Panc1 (cell line): ENCODE measurements around the gene ISLR2. TPM values are rescaled to one million over a fixed set of nuclear protein-coding genes. Genes with fewer than 3 reads are reported as not detected.

ENCODE experiments used
- ATAC-seq: fragments of 200-7000 bp; cut with Tn5 transposase; 2 replicates; pipeline ENCODE4 v1.9.1; 2020; ENCODE audit warnings: mild to moderate bottlenecking, moderate library complexity
- BruUV-seq: library from RNA; stranded (reverse); fragments of 400-500 nt; replicated peaks from 2 replicates; lab custom pipeline; 2021; lab: Mats Ljungman, UMichigan
- CTCF ChIA-PET: fragments of 300-600 bp; sonication (Branson Sonifier 250); formaldehyde crosslinking; loops from one replicate; lab custom pipeline; 2022; ENCODE audit warnings: antibody characterized with exemption; lab: Charles Lee
- POLR2A ChIA-PET: fragments of 300-600 bp; sonication (Branson Sonifier 250); formaldehyde crosslinking; loops from one replicate; lab custom pipeline; 2022; ENCODE audit warnings: antibody characterized with exemption; lab: Charles Lee
- DNase-seq: peaks from one replicate; pipeline ENCODE4 v3.0.0-alpha.2; 2010; ENCODE audit warnings: low read depth, low spot score
- H3K27ac ChIP-seq: 2 replicates; pipeline ENCODE4 v1.5.1; 2011; ENCODE audit warnings: mild to moderate bottlenecking, low read length, inconsistent platforms
- H3K27me3 ChIP-seq: fragments of 200-500 bp; sonication (Bioruptor generic); 2 replicates; pipeline ENCODE4 v1.6.0; 2014; ENCODE audit warnings: low read length, inconsistent platforms; ENCODE audit not compliant: control insufficient read depth, insufficient read depth
- H3K36me3 ChIP-seq: fragments of 200-500 bp; sonication (Bioruptor generic); 2 replicates; pipeline ENCODE4 v1.5.1; 2014; ENCODE audit warnings: inconsistent platforms, mild to moderate bottlenecking, low read length, moderate library complexity; ENCODE audit not compliant: control insufficient read depth, insufficient read depth
- H3K4me1 ChIP-seq: 2 replicates; pipeline ENCODE4 v1.5.1; 2011; ENCODE audit warnings: inconsistent platforms, mild to moderate bottlenecking, low read length, moderate library complexity; ENCODE audit not compliant: control insufficient read depth, insufficient read depth
- H3K4me3 ChIP-seq, 2 experiments: 2 replicates each; pipeline ENCODE4 v1.5.1; 2011 to 2012; ENCODE audit warnings: low read depth in 2 of 2, low read length in 2 of 2, mild to moderate bottlenecking in 2 of 2, inconsistent platforms in 1 of 2, moderate library complexity in 1 of 2
- H3K9me3 ChIP-seq: fragments of 200-500 bp; sonication (Bioruptor generic); 2 replicates; pipeline ENCODE4 v1.5.1; 2014; ENCODE audit warnings: low read depth, mild to moderate bottlenecking, inconsistent platforms, low read length, moderate library complexity; ENCODE audit not compliant: control insufficient read depth, insufficient read depth
- CTCF ChIP-seq: fragments of 450-650 bp; IDR thresholded peaks from 2 replicates; pipeline ENCODE4 v1.5.1; 2017; ENCODE audit warnings: mild to moderate bottlenecking
- POLR2AphosphoS5 ChIP-seq: IDR thresholded peaks from 2 replicates; pipeline ENCODE4 v1.6.1; 2012; ENCODE audit warnings: mild to moderate bottlenecking, low read depth, low read length, moderate library complexity
- SIN3A ChIP-seq: IDR thresholded peaks from 2 replicates; pipeline ENCODE4 v1.6.1; 2012; ENCODE audit warnings: low read depth, mild to moderate bottlenecking, low read length, moderate library complexity, borderline replicate concordance; ENCODE audit not compliant: insufficient read depth
- TCF7L2 ChIP-seq: IDR thresholded peaks from 2 replicates; pipeline ENCODE4 v1.6.1; 2011; ENCODE audit warnings: mild to moderate bottlenecking, low read depth, low read length, inconsistent platforms
- in situ Hi-C: cut with HindIII; loops from 2 replicates; pipeline ENCODE4 v1.10.0; 2016; ENCODE audit warnings: low sequenced_read_pairs, low pct_unique_long_range_greater_than_20kb
- intact Hi-C: fragments of 100-400 bp; cut with micrococcal nuclease; formaldehyde crosslinking; loops from one replicate; pipeline ENCODE4 v1.10.0; 2022; ENCODE audit not compliant: unreplicated experiment
- total RNA-seq: library from RNA; stranded (reverse); gene quantifications from one replicate; pipeline ENCODE4 v1.2.1, GENCODE V29; 2021; ENCODE audit not compliant: unreplicated experiment
- TF ChIP-seq, protein P1 (sequence below), 2 experiments: IDR thresholded peaks; 2 replicates each; pipeline ENCODE4 v1.6.1; 2011 to 2012; ENCODE audit warnings: low read depth in 2 of 2, control low read depth in 1 of 2, low read length in 1 of 2, mild to moderate bottlenecking in 1 of 2, moderate library complexity in 1 of 2; ENCODE audit not compliant: insufficient read depth in 1 of 2

Gene ISLR2
- total RNA-seq, 1 experiment from 2014 or later: 0.36 TPM

GRCh38 chr15:74155766-74156417, 25.5 kb downstream of the ISLR2 start:
- intact Hi-C loops: no loop called here
- TF ChIP-seq, protein P1, sequence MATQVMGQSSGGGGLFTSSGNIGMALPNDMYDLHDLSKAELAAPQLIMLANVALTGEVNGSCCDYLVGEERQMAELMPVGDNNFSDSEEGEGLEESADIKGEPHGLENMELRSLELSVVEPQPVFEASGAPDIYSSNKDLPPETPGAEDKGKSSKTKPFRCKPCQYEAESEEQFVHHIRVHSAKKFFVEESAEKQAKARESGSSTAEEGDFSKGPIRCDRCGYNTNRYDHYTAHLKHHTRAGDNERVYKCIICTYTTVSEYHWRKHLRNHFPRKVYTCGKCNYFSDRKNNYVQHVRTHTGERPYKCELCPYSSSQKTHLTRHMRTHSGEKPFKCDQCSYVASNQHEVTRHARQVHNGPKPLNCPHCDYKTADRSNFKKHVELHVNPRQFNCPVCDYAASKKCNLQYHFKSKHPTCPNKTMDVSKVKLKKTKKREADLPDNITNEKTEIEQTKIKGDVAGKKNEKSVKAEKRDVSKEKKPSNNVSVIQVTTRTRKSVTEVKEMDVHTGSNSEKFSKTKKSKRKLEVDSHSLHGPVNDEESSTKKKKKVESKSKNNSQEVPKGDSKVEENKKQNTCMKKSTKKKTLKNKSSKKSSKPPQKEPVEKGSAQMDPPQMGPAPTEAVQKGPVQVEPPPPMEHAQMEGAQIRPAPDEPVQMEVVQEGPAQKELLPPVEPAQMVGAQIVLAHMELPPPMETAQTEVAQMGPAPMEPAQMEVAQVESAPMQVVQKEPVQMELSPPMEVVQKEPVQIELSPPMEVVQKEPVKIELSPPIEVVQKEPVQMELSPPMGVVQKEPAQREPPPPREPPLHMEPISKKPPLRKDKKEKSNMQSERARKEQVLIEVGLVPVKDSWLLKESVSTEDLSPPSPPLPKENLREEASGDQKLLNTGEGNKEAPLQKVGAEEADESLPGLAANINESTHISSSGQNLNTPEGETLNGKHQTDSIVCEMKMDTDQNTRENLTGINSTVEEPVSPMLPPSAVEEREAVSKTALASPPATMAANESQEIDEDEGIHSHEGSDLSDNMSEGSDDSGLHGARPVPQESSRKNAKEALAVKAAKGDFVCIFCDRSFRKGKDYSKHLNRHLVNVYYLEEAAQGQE (IDR thresholded peaks at IDR 0.05; ENCODE audit: insufficient read depth in 1 of 2, low read depth in 2 of 2, low read length in 1 of 2): no peak
- Histone ChIP-seq H3K9me3 (no peaks in the 10 kb centered on the region), H3K27me3 (no peaks in the 10 kb centered on the region; the same call in 1 of the 2 replicates), H3K4me1 (no peaks in the 10 kb centered on the region), H3K4me3 (no peak overlapping the region), H3K27ac (no peak overlapping the region), H3K36me3 (no peaks in the 10 kb centered on the region)
- no TSS peak for BruUV-seq
- no peak for ATAC-seq
- POLR2A ChIA-PET: interaction anchor here (0.6 kb wide), 1 partner anchor 324 kb away, joined by 3 read pairs; no protein-coding TSS in a partner anchor
- CTCF ChIA-PET: interaction anchor here (0.5 kb wide), 1 partner anchor 22 kb away, joined by 3 read pairs; no protein-coding TSS in a partner anchor
- no peak for DNase-seq
- in situ Hi-C loops: no loop called here

GRCh38 chr15:74156678-74157411, 26.5 kb downstream of the ISLR2 start:
- H3K4me1 ChIP-seq: no peaks in the 10 kb centered on the region
- H3K9me3 ChIP-seq: no peaks in the 10 kb centered on the region
- intact Hi-C loops (no loop called here), in situ Hi-C loops (no loop called here)
- H3K36me3 ChIP-seq: no peaks in the 10 kb centered on the region
- no peaks in the 10 kb centered on the region; the same call in 1 of the 2 replicates for H3K27me3 ChIP-seq
- no peak overlapping the region for H3K27ac ChIP-seq
- ATAC-seq (no peak), DNase-seq (no peak)
- no peak overlapping the region for H3K4me3 ChIP-seq
- POLR2A ChIA-PET: no interaction called here
- no peak for TF ChIP-seq TCF7L2
- no peak for TF ChIP-seq POLR2AphosphoS5
- TF ChIP-seq SIN3A: no peak
- TF ChIP-seq, protein P1 (IDR thresholded peaks at IDR 0.05; ENCODE audit: insufficient read depth in 1 of 2, low read depth in 2 of 2, low read length in 1 of 2): no peak
- TF ChIP-seq CTCF: no peak
- CTCF ChIA-PET: no interaction called here
- BruUV-seq: no TSS peak
